ENCODE data around the gene ZPLD1.

ZPLD1 gene

DNA sequence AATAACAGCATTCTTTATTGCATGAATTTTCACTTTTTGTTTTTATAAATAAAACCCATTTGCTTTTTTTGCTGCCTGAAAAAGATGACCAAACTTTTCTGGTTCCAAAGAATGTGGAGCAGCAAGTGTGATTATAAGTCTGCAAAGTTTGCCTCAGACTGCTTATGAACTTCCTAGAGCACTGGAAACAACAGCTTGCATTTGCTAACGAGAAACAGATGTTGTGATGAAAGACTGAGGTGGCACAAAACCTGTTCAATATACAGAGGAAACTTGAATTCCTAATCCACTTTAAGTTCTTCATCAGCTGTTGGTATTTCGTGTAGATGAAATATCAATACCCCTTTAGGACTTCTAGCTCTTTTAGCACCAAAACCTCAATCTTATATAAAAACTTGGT, 9.3 kb downstream of the ZPLD1 start:
- DNase-seq (ENCODE audit: low read depth): peak; percentile 19
- H3K4me3 ChIP-seq (replicated peaks; ENCODE audit: low read depth, low read length): no peak overlapping the region
- TF ChIP-seq, protein P1, sequence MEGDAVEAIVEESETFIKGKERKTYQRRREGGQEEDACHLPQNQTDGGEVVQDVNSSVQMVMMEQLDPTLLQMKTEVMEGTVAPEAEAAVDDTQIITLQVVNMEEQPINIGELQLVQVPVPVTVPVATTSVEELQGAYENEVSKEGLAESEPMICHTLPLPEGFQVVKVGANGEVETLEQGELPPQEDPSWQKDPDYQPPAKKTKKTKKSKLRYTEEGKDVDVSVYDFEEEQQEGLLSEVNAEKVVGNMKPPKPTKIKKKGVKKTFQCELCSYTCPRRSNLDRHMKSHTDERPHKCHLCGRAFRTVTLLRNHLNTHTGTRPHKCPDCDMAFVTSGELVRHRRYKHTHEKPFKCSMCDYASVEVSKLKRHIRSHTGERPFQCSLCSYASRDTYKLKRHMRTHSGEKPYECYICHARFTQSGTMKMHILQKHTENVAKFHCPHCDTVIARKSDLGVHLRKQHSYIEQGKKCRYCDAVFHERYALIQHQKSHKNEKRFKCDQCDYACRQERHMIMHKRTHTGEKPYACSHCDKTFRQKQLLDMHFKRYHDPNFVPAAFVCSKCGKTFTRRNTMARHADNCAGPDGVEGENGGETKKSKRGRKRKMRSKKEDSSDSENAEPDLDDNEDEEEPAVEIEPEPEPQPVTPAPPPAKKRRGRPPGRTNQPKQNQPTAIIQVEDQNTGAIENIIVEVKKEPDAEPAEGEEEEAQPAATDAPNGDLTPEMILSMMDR (IDR thresholded peaks at IDR 0.05; ENCODE audit: low read length, missing control alignments): no peak

DNA sequence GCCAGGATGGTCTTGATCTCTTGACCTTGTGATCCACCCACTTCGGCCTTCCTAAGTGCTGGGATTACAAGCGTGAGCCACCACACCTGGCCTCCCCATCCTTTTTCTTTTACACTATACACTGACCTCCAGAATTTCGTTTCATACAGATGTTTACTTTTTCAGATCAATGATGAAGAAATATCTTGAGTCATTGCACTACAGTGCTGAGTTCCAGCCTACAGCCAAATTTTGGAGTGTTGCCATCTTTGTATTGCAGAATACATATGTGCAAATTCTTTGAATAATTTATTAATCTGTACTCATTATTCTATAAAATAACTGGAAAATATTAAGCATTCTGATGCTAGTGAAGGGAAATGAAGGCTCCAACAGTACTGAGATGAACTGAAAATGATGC, 12.5 kb downstream of the ZPLD1 start:
- peak; percentile 74 for DNase-seq (ENCODE audit: low read depth)
- no peak overlapping the region for H3K4me3 ChIP-seq (replicated peaks; ENCODE audit: low read depth, low read length)
- TF ChIP-seq, protein P1 (IDR thresholded peaks at IDR 0.05; ENCODE audit: low read length, missing control alignments): no peak

DNA sequence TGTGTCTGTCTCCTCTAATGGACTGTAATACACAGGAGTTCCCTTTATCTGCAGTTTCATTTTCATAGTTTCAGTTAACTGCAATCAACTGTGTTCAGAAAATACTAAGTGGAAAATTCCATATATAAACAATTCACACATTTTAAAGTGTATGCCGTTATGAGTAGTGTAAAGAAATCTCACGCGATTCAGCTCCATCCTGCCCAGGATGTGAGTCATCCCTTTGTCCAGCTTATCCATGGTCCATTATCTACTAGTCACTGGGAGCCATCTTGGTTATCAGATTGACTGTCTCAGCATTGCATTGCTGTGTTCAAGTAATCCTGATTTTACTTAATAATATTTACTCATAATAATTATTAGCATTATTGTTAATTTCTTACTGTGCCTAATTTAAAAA, 14.5 kb downstream of the ZPLD1 start:
- DNase-seq (ENCODE audit: low read depth): peak; percentile 31
- TF ChIP-seq, protein P1 (IDR thresholded peaks at IDR 0.05; ENCODE audit: low read length, missing control alignments): no peak
- no peak overlapping the region for H3K4me3 ChIP-seq (replicated peaks; ENCODE audit: low read depth, low read length)

DNA sequence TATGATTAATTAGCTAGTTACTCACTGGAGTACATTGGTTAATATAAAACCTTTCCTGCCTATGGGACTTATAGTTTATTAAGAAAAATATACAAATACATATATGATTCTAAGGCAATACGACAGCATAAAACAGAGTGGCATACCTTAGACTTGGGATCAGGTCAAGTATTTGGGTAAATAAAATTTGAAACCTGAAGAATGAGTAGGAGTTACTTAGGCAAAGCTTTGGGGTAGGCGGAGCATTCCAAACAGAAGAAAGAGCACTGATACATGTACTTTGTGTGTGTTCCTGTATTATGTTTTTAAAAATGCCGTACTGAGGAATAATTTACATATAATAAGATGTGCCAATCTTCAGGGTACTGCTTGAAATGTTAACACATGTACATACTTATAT, 15.1 kb downstream of the ZPLD1 start:
- TF ChIP-seq, protein P1 (IDR thresholded peaks at IDR 0.05; ENCODE audit: low read length, missing control alignments): no peak
- DNase-seq (ENCODE audit: low read depth): no peak
- H3K4me3 ChIP-seq (replicated peaks; ENCODE audit: low read depth, low read length): no peak overlapping the region

DNA sequence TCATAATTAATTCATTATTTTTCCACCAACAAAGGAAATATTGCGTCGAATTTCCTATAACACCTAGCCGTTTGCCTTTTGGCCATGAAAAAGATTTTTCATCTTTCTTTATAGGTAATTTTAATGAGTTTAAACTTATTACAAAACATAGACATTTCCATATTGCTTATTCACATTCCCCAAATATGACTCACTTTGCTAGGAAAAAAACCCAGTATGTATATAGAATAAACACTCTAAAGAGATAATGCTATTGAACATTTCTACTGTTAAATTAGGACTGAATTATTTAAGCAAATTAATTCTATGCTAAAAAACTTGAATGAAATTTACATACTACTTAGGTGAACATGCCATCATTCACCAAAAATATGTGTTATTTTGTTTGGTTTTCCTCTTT, 16.2 kb downstream of the ZPLD1 start:
- H3K4me3 ChIP-seq (replicated peaks; ENCODE audit: low read depth, low read length): no peak overlapping the region
- DNase-seq (ENCODE audit: low read depth): no peak
- TF ChIP-seq, protein P1 (IDR thresholded peaks at IDR 0.05; ENCODE audit: low read length, missing control alignments): no peak

DNA sequence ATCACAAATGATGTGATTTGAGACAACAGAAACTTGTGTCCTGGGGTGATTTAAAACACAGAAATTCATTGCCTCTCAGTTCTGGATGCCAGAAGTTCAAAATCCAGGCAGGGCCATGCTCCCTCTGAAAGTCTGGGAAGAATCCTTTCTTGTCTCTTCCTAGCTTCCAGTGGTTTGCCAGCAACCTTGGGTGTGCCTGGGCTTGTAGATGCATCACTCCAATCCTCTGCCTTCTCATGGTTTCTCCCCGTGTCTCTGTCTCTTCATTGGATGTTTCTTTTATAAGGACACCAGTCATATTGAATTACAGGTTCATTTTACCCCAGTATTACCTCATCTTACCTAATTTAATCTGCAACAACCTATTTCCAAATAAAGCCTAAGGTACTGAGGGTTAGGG, 16.7 kb downstream of the ZPLD1 start:
- TF ChIP-seq, protein P1 (IDR thresholded peaks at IDR 0.05; ENCODE audit: low read length, missing control alignments): no peak
- H3K4me3 ChIP-seq (replicated peaks; ENCODE audit: low read depth, low read length): no peak overlapping the region
- no peak for DNase-seq (ENCODE audit: low read depth)

DNA sequence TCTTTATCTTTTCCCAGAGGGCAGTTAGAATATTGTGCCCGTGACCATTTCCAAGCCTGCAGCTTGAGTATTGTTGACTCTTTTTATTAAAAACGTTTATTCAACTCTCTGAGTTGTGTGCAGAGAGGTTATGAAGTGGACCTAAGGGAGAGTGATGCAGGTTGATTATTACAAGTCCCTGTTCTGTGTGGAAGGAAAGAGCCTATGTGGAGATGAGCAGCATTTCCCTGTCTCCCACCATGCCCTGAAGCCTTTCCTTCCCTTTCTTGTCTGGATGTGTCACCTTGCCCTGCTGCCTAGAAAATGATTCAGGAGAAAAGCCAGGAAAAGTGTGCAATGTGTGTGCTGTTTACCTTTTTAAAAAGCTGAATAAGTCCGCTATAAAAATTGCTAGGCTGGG, 19.4 kb downstream of the ZPLD1 start:
- no peak for DNase-seq (ENCODE audit: low read depth)
- TF ChIP-seq, protein P1 (IDR thresholded peaks at IDR 0.05; ENCODE audit: low read length, missing control alignments): no peak
- H3K4me3 ChIP-seq (replicated peaks; ENCODE audit: low read depth, low read length): no peak overlapping the region
